ENCODE measurements around the gene GULP1.
A peak's percentile ranks its signal among the peaks of the same experiment; 100 is the strongest.

GULP1 gene

GRCh38 chr2:188473306-188473705, 181.6 kb downstream of the GULP1 start:
- no peak for TF ChIP-seq ZFX (IDR thresholded peaks at IDR 0.05)
- H3K27ac ChIP-seq: peak overlapping the region; percentile 24

- H3K27ac ChIP-seq: no peak overlapping the region
- no peak for TF ChIP-seq ZFX (IDR thresholded peaks at IDR 0.05)
These were observed 182.6 kb downstream of the GULP1 start for GRCh38 chr2:188474316-188474715.

GRCh38 chr2:188475945-188476344, 184.3 kb downstream of the GULP1 start:
- no peak overlapping the region for H3K27ac ChIP-seq
- no peak for TF ChIP-seq ZFX (IDR thresholded peaks at IDR 0.05)
- TF ChIP-seq CTCF (conservative IDR thresholded peaks at IDR 0.05): no peak

GRCh38 chr2:188477564-188478103, 186.0 kb downstream of the GULP1 start:
- TF ChIP-seq ZFX (IDR thresholded peaks at IDR 0.05) (no peak), CTCF (conservative IDR thresholded peaks at IDR 0.05) (no peak)
- H3K27ac ChIP-seq: no peak overlapping the region

- TF ChIP-seq CTCF (conservative IDR thresholded peaks at IDR 0.05) (no peak), ZFX (IDR thresholded peaks at IDR 0.05) (no peak)
- H3K27ac ChIP-seq: no peak overlapping the region
These were observed 187.1 kb downstream of the GULP1 start for GRCh38 chr2:188478724-188479123.

GRCh38 chr2:188481474-188481873, 189.8 kb downstream of the GULP1 start:
- no peak for TF ChIP-seq ZFX (IDR thresholded peaks at IDR 0.05)
- TF ChIP-seq CTCF (conservative IDR thresholded peaks at IDR 0.05): no peak
- H3K27ac ChIP-seq: no peak overlapping the region

- H3K27ac ChIP-seq: no peak overlapping the region
- TF ChIP-seq CTCF (conservative IDR thresholded peaks at IDR 0.05): no peak
- no peak for TF ChIP-seq ZFX (IDR thresholded peaks at IDR 0.05)
These were observed 193.8 kb downstream of the GULP1 start for GRCh38 chr2:188485496-188485895.

GRCh38 chr2:188492751-188493150, 201.1 kb downstream of the GULP1 start:
- H3K27ac ChIP-seq: no peak overlapping the region
- no peak for TF ChIP-seq ZFX (IDR thresholded peaks at IDR 0.05)
- TF ChIP-seq CTCF (conservative IDR thresholded peaks at IDR 0.05): no peak
